Subcutaneous adipose tissue (tissue), 4 donors: ENCODE measurements around the gene URI1. TPM values are rescaled to one million over a fixed set of nuclear protein-coding genes. Genes with fewer than 3 reads are reported as not detected.

Experiments
- CTCF ChIP-seq: fragments of 450-650 bp; IDR thresholded peaks from one replicate; pipeline ENCODE4 v1.5.1; 2016; ENCODE audit warnings: low read depth, mild to moderate bottlenecking, control low read depth, antibody characterized with exemption, moderate library complexity
- total RNA-seq, 4 donors: library from RNA; depleted of rRNA; stranded (reverse); fragments of >200 nt; gene quantifications; one replicate each; pipeline ENCODE4 v1.1.0, GENCODE V29; 2016

URI1 gene
- total RNA-seq: 100 to 1,000 TPM in 1 of 4 donors, 10 to 100 TPM in 3; 43.9 to 101 (median 64.0) TPM

- no peak for TF ChIP-seq CTCF
These were observed at the start of gene URI1 for GRCh38 chr19:29941828-29942403. Gene URI1 (plus strand): TSS chr19:29942239. CDS start chr19:29942548, 309 bp downstream.

- no peak for TF ChIP-seq CTCF
These were observed 48.3 kb upstream of the URI1 start for GRCh38 chr19:29893606-29894284.

GRCh38 chr19:29896802-29897201 lies 45.2 kb upstream of the URI1 start:
- TF ChIP-seq CTCF: no peak

- no peak for TF ChIP-seq CTCF
These were observed 44.6 kb upstream of the URI1 start for GRCh38 chr19:29897466-29897865.

GRCh38 chr19:29904017-29904416 lies 38.0 kb upstream of the URI1 start:
- no peak for TF ChIP-seq CTCF

- TF ChIP-seq CTCF: no peak
These were observed 32.8 kb upstream of the URI1 start for GRCh38 chr19:29908963-29909944.

GRCh38 chr19:29914933-29915332 lies 27.1 kb upstream of the URI1 start:
- TF ChIP-seq CTCF: no peak
